GM13976 (cell line): Measurements from ENCODE around the gene TDRD9.
"Not testable (repeated sequence)": the region's sequence is repeated elsewhere in the genome, so short reads cannot be mapped to it uniquely, and the experiment has no call there.

ENCODE experiments used
- DNase-seq: peaks from one replicate; pipeline ENCODE4 v3.0.0; 2012; ENCODE audit warnings: low spot score
- CTCF ChIP-seq: IDR thresholded peaks from 2 replicates; pipeline ENCODE4 v1.5.1; 2012; ENCODE audit warnings: borderline replicate concordance, mild to moderate bottlenecking; ENCODE audit not compliant: insufficient read depth; ENCODE audit errors: extremely low read depth, missing control alignments, control extremely low read depth
- in situ Hi-C: fragments of 300-500 bp; cut with MboI; formaldehyde crosslinking; loops from one replicate; pipeline ENCODE4 v1.12.0; 2022; ENCODE audit warnings: low sequenced_read_pairs, mixed read lengths, inconsistent platforms; ENCODE audit not compliant: unreplicated experiment

The TDRD9 gene

GRCh38 chr14:103960457-103961055 is 32.3 kb downstream of the TDRD9 start:
- DNase-seq = no peak
- in situ Hi-C loops = no loop called here
- no peak for TF ChIP-seq CTCF

- TF ChIP-seq CTCF = no peak
- in situ Hi-C loops = no loop called here
- DNase-seq = no peak
These were observed 33.8 kb downstream of the TDRD9 start for GRCh38 chr14:103961928-103962578.

GRCh38 chr14:103966631-103967030 is 38.4 kb downstream of the TDRD9 start:
- DNase-seq = no peak
- TF ChIP-seq CTCF = no peak
- in situ Hi-C loops = no loop called here

GRCh38 chr14:103969961-103970360 is 41.7 kb downstream of the TDRD9 start:
- TF ChIP-seq CTCF = no peak
- DNase-seq = no peak
- in situ Hi-C loops = no loop called here

- no peak for TF ChIP-seq CTCF
- DNase-seq = no peak
- in situ Hi-C loops = no loop called here
These were observed 45.1 kb downstream of the TDRD9 start for GRCh38 chr14:103973354-103973753.

- DNase-seq = no peak
- TF ChIP-seq CTCF = no peak
- in situ Hi-C loops = no loop called here
These were observed 46.3 kb downstream of the TDRD9 start for GRCh38 chr14:103974575-103974974.

- DNase-seq, in situ Hi-C loops: not testable (repeated sequence)
These were observed 52.5 kb downstream of the TDRD9 start for GRCh38 chr14:103980623-103981238.
